ENCODE data around the gene TBC1D13. TPM values are rescaled to one million over a fixed set of nuclear protein-coding genes. Genes with fewer than 3 reads are reported as not detected.
A peak's percentile ranks its signal among the peaks of the same experiment; 100 is the strongest.

Gene TBC1D13
- polyA plus RNA-seq, 1 experiment: 25.7 TPM

DNA sequence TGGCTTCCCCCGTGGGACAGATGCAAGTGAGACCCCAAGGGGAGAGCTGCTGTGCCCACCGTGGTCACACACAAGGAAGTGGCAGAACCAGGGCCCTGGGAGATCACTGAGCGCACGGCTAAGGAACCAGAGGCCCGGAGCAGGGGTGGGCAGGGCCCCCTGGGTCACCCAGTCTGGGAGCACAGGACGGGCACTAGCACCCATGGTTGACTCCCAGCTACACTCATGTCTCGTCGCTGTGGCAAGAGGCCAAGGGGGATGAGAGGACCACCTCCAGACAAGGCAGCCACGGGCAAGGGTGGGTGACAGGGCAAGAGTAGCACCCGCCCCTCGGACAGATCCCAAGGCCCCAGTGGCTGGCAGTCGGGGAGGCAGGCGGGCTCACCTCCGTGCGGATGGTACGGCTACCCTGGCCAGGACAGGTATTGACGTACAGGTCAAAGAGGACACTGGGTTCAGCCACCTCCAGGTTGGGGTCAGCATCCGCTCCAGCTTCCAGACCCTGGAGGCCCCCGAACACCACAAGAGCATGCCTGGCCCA lies 36.4 kb downstream of the TBC1D13 start:
- Histone ChIP-seq H3K9me3 (ENCODE audit: control insufficient read depth, insufficient read depth, low read length) (no peaks in the 10 kb centered on the region), H3K4me3 (ENCODE audit: low read depth, low read length) (no peak overlapping the region), H3K27me3 (ENCODE audit: control insufficient read depth, insufficient read depth, low read length) (no peaks in the 10 kb centered on the region), H3K27ac (ENCODE audit: low read depth, low read length) (no peak overlapping the region)
- POLR2A ChIA-PET: no interaction called here
- no peak for TF ChIP-seq CTCF (IDR thresholded peaks at IDR 0.05; ENCODE audit: low read depth, low read length)
- no peak for DNase-seq (ENCODE audit: low read depth, low spot score)
- CTCF ChIA-PET: no interaction called here

- Histone ChIP-seq H3K27me3 (ENCODE audit: control insufficient read depth, insufficient read depth, low read length) (no peaks in the 10 kb centered on the region), H3K27ac (ENCODE audit: low read depth, low read length) (no peak overlapping the region), H3K4me3 (ENCODE audit: low read depth, low read length) (no peak overlapping the region), H3K9me3 (ENCODE audit: control insufficient read depth, insufficient read depth, low read length) (no peaks in the 10 kb centered on the region)
- DNase-seq (ENCODE audit: low read depth, low spot score): no peak
- ChIA-PET CTCF (interaction anchor here (0.6 kb wide), 1 partner anchor 105 kb away, joined by 3 read pairs; no protein-coding TSS in a partner anchor), POLR2A (no interaction called here)
- TF ChIP-seq CTCF (IDR thresholded peaks at IDR 0.05; ENCODE audit: low read depth, low read length): no peak
These were observed 36.9 kb downstream of the TBC1D13 start for GRCh38 chr9:128823903-128824406.

GRCh38 chr9:128824911-128825310 lies 37.9 kb downstream of the TBC1D13 start:
- no peak overlapping the region for H3K27ac ChIP-seq (ENCODE audit: low read depth, low read length)
- no peaks in the 10 kb centered on the region for H3K27me3 ChIP-seq (ENCODE audit: control insufficient read depth, insufficient read depth, low read length)
- H3K4me3 ChIP-seq (ENCODE audit: low read depth, low read length): no peak overlapping the region
- ChIA-PET POLR2A (no interaction called here), CTCF (interaction anchor here (0.6 kb wide), 1 partner anchor 203 kb away, joined by 6 read pairs; the partner anchor contains the start of gene SH3GLB2)
- DNase-seq (ENCODE audit: low read depth, low spot score): no peak
- no peak for TF ChIP-seq CTCF (IDR thresholded peaks at IDR 0.05; ENCODE audit: low read depth, low read length)
- H3K9me3 ChIP-seq (ENCODE audit: control insufficient read depth, insufficient read depth, low read length): no peaks in the 10 kb centered on the region; the same call in 1 of the 2 replicates

DNA sequence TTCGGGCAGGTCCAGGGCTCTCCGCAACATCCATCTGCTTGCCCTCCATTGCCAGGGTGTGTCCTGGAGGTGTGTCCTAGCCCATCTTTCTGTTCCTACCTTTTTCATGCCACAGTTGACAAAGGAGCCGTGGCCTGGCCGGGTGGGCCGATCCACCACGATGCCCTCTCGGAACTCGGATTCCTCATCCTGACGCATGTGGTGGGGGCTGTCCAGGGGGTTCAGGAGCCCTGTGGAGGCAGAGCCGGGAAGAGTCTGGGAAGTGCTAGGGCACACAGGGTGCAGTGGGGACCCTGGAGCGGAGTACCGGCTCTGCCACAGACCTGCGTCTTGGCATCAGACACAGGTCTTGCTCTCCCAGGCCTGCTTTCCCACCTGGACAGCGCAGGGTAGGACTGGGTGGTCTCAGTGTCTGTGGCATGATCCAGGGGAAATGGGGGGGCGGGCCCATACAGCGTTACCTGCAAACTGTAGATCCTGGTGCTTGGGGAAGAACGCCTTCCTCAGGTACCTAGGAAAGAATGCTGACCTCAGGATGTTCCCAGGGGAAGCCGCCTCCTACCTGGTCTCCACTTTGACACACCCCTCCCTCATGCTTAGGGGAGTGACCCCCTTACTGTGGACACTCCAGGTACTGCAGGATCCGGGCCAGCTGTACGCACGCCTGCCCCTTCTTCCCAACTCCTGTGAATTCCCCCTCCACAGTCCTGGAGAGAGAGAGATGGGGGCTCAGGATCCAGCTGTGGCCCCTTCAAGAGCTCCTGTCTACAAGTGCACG lies 39.1 kb downstream of the TBC1D13 start:
- ChIA-PET POLR2A (interaction anchor here (1.1 kb wide), 1 partner anchor 8 kb away, joined by 3 read pairs; the partner anchor contains the start of gene ENDOG), CTCF (interaction anchor here (3.0 kb wide), 1 partner anchor 8 kb away, joined by 24 read pairs; the partner anchor contains the start of gene ENDOG)
- H3K9me3 ChIP-seq (ENCODE audit: control insufficient read depth, insufficient read depth, low read length): no peaks in the 10 kb centered on the region; the same call in 1 of the 2 replicates
- H3K27ac ChIP-seq (ENCODE audit: low read depth, low read length): no peak overlapping the region
- no peak overlapping the region for H3K4me3 ChIP-seq (ENCODE audit: low read depth, low read length)
- H3K27me3 ChIP-seq (ENCODE audit: control insufficient read depth, insufficient read depth, low read length): no peaks in the 10 kb centered on the region
- DNase-seq (ENCODE audit: low read depth, low spot score): no peak
- TF ChIP-seq CTCF (IDR thresholded peaks at IDR 0.05; ENCODE audit: low read depth, low read length): no peak

DNA sequence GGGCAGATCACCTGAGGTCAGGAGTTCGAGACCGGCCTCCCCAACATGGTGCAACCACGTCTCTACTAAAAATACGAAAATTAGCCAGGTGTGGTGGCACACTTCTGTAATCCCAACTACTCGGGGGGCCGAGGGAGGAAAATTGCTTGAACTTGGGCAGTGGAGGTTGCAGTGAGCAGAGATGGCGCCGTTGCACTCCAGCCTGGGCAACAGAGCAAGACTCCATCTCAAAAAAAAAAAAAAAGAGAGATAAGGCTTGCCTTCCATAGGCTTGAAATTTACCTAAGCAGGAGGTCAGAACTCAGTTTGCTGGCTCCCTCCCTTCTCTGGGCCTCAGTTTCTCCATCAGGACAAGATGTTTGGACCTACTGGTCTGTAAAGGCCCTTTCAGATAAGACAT lies 41.2 kb downstream of the TBC1D13 start:
- H3K4me3 ChIP-seq (ENCODE audit: low read depth, low read length): peak overlapping the region; percentile 87
- POLR2A ChIA-PET: interaction anchor here (0.5 kb wide), 1 partner anchor 148 kb away, joined by 5 read pairs; no protein-coding TSS in a partner anchor

More for the DNA sequence above, 41.2 kb downstream of the TBC1D13 start:
- no peaks in the 10 kb centered on the region for H3K27me3 ChIP-seq (ENCODE audit: control insufficient read depth, insufficient read depth, low read length)
- CTCF ChIA-PET: interaction anchor here (3.0 kb wide), 1 partner anchor 10 kb away, joined by 24 read pairs; the partner anchor contains the start of gene ENDOG
- TF ChIP-seq CTCF (IDR thresholded peaks at IDR 0.05; ENCODE audit: low read depth, low read length): no peak
- H3K27ac ChIP-seq (ENCODE audit: low read depth, low read length): no peak overlapping the region
- no peaks in the 10 kb centered on the region; the same call in 1 of the 2 replicates for H3K9me3 ChIP-seq (ENCODE audit: control insufficient read depth, insufficient read depth, low read length)
- no peak for DNase-seq (ENCODE audit: low read depth, low spot score)

Measured in AG04450 (cell line).